AG09309 (cell line): Measurements from ENCODE around the gene PLCH1.
"Not testable (repeated sequence)": the region's sequence is repeated elsewhere in the genome, so short reads cannot be mapped to it uniquely, and the experiment has no call there.

ENCODE experiments used
- DNase-seq: peaks from one replicate; pipeline ENCODE4 v3.0.0-alpha.2; 2010; ENCODE audit warnings: low read depth
- H3K4me3 ChIP-seq: 2 replicates; pipeline ENCODE4 v1.5.1; 2011; ENCODE audit warnings: mild to moderate bottlenecking, low read depth, low read length, moderate library complexity; ENCODE audit not compliant: control insufficient read depth
- TF ChIP-seq, protein P1 (sequence below): IDR thresholded peaks from 2 replicates; pipeline ENCODE4 v1.5.1; 2011; ENCODE audit warnings: mild to moderate bottlenecking, low read depth, low read length, inconsistent platforms; ENCODE audit not compliant: insufficient read depth, control insufficient read depth; ENCODE audit errors: missing control alignments

Gene PLCH1

DNA sequence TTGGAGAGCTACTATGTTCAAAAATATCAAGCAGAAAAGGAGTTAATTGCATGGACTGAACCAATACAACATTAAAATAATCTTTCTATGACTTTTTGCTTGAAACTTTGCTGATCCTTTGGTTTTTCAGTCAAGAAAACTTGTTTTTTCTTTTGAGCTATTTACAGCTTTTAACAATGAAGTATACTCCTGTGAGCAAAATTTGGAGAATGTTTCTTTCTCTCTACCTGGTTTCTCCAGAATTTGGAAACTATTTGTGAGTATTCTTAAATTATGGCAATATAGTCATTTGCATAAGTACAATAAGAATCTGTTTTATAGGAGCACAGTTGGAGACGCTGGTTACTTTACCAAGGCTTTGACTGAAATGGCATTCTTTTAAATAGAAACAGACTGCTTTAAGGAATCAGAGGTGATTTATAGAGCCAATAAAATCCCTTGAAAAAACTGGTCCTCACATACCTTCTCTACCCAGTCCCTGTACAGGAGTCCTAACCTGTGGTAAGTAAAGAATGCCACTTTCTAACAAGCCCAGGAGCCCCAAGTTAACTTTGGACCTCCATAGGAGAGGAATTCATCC is 127.4 kb downstream of the PLCH1 start:
- TF ChIP-seq, protein P1, sequence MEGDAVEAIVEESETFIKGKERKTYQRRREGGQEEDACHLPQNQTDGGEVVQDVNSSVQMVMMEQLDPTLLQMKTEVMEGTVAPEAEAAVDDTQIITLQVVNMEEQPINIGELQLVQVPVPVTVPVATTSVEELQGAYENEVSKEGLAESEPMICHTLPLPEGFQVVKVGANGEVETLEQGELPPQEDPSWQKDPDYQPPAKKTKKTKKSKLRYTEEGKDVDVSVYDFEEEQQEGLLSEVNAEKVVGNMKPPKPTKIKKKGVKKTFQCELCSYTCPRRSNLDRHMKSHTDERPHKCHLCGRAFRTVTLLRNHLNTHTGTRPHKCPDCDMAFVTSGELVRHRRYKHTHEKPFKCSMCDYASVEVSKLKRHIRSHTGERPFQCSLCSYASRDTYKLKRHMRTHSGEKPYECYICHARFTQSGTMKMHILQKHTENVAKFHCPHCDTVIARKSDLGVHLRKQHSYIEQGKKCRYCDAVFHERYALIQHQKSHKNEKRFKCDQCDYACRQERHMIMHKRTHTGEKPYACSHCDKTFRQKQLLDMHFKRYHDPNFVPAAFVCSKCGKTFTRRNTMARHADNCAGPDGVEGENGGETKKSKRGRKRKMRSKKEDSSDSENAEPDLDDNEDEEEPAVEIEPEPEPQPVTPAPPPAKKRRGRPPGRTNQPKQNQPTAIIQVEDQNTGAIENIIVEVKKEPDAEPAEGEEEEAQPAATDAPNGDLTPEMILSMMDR, result no peak
- no peak for DNase-seq
- H3K4me3 ChIP-seq, result no peak overlapping the region

DNA sequence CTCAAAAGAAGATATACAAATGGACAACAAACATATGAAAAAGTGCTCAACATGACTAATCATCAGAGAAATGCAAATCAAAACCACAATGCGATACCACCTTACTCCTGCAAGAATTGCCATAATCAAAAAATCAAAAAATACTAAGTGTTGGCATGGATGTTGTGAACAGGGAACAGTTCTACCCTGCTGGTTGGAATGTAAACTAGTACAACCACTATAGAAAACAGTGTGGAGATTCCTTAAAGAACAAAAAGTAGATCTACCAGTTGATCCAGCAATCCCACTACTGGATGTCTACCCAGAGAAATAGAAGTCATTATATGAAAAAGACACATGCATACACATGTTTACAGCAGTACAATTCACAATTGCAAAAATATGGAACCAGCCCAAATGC is 129.7 kb downstream of the PLCH1 start:
- DNase-seq, H3K4me3 ChIP-seq: not testable (repeated sequence)

DNA sequence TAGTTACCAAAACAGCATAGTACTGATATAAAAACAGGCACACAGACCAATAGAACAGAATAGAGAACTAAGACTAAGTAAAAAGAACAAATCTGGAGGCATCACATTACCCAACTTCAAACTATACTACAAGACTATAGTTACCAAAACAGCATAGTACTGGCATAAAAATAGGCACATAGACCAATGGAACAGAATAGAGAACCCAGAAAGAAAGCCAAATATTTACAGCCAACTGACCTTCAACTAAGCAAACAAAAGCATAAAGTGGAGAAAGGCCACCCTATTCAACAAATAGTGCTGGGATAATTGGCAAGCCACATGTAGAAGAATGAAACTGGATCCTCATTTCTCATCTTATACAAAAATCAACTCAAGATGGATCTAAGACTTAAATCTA is 130.5 kb downstream of the PLCH1 start:
- H3K4me3 ChIP-seq, DNase-seq: not testable (repeated sequence)

DNA sequence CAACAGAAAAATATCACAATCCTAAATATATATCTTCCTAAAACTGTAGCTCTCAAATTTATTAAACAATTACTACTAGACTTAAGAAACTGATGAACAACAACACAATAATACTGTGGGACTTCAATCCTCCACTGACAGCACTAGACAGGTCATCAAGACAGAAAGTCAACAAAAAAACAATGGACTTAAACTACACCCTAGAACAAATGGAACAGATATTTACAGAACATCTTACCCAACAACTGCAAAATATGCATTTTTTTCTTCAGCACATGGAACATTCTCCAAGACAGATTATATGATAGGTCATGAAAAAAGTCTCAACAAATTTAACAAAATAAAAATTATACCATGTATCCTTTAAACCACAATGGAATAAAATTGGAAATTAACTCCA is 133.4 kb downstream of the PLCH1 start:
- no peak for DNase-seq
- no peak overlapping the region for H3K4me3 ChIP-seq
- TF ChIP-seq, protein P1, result no peak

DNA sequence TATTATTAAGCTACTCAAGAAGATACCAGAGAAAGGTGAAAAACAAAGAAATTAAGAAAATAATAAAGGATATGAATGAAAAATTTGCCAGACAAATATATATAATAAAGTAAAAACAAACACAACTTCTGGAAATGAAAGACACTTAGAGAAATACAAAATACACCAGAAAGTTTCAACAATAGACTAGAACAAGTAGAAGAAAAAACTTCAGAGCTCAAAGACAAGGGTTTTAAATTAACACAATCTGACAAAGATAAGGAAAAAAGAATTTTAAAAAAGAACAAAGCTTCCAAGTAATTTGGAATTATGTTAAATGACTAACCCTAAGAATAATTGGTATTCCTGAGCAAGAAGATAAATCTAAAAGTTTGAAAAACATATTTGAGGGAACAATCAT is 135.3 kb downstream of the PLCH1 start:
- no peak for DNase-seq
- TF ChIP-seq, protein P1, result no peak
- H3K4me3 ChIP-seq, result no peak overlapping the region

DNA sequence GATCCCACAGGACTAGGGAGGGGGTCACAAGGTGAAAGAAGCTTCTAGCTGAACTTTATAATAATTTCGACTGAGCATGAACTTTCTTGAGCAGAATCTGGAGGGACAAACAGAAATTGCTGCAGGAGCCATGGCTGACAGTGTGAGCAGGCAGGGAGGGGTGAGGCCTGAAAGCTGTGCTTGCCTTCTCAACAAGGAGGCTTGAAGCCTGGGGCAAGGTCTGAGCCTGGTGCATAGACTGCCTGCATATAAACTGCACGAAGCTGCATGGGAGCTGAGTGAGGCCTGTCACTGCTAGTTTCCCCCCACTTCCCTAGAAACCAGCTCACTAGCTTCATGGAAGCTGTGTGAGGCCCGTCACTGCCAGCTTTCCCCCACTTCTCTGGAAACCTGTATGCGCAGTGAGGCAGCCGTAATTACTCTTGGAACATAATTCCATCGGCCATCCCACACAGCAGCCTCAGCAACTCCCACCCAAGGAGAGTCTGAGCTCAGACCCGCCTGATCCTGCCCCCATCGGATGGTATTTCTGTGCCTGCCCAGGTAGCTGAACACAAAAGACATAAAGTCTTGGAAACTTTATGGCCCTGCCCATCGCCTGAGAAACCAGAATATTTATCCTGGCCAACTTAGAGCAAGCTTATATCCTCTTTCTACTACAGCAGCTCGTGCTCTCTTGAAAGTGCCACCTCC is 136.5 kb downstream of the PLCH1 start:
- TF ChIP-seq, protein P1, result no peak
- DNase-seq, result no peak
- no peak overlapping the region for H3K4me3 ChIP-seq

DNA sequence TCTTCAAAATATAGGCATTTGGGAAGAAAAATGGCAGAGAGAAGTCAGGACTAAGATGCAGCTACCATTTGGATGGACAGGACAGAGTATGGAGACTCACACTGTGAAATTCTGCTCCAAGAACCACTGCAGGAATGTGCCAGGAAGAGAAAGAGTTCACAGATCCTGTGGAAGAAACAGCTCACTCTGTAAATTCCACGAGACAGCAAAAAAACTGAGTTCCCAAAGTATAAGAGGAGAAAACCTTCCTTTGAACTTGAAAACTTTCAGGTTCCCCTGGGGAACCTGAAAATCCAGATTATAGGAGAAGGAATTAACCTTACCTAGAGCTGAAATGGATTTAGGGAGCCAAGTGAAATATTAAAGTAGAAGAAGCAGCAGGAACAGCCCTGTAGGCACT is 137.1 kb downstream of the PLCH1 start:
- no peak overlapping the region for H3K4me3 ChIP-seq
- TF ChIP-seq, protein P1, result no peak
- no peak for DNase-seq

DNA sequence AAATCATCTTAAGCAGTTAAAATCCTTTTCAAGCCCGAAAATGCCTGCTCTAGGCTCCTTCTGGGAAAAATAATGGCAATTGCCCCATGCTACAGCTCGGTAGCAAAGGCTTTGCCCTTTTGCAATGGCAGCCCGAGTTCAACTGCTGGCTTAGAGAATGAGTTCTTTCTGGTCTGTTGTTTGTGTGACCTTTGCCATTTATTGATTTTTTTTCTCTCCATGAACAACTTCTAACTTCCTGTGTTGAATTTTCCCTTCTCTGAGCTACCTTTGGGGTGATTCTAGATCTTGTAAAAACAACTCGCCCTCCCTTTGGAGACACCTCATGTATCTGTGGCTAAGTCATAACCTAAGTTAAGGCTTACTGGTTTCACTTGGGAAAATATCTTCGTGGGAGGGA is 139.3 kb downstream of the PLCH1 start:
- no peak for DNase-seq
- no peak overlapping the region for H3K4me3 ChIP-seq
- TF ChIP-seq, protein P1, result no peak
